ENCODE data around the gene GLRX.

Gene GLRX

GRCh38 chr5:95773335-95774059, 49.0 kb downstream of the GLRX start:
- no peak for TF ChIP-seq CTCF (IDR thresholded peaks at IDR 0.05; ENCODE audit: low read depth, low read length)
- peak; percentile 95 for DNase-seq (ENCODE audit: low read depth, low spot score)
- no peak overlapping the region for H3K4me3 ChIP-seq (ENCODE audit: low read depth, low read length)
- in situ Hi-C loops (cut with HindIII; ENCODE audit: low sequenced_read_pairs) = no loop called here

- DNase-seq (ENCODE audit: low read depth, low spot score) = no peak
- no peak overlapping the region for H3K4me3 ChIP-seq (ENCODE audit: low read depth, low read length)
- no peak for TF ChIP-seq CTCF (IDR thresholded peaks at IDR 0.05; ENCODE audit: low read depth, low read length)
- in situ Hi-C loops (cut with HindIII; ENCODE audit: low sequenced_read_pairs) = no loop called here
These were observed 50.6 kb downstream of the GLRX start for GRCh38 chr5:95771892-95772291.

GRCh38 chr5:95770830-95771708, 51.5 kb downstream of the GLRX start:
- DNase-seq (ENCODE audit: low read depth, low spot score) = no peak
- no peak for TF ChIP-seq CTCF (IDR thresholded peaks at IDR 0.05; ENCODE audit: low read depth, low read length)
- H3K4me3 ChIP-seq (ENCODE audit: low read depth, low read length) = no peak overlapping the region
- in situ Hi-C loops (cut with HindIII; ENCODE audit: low sequenced_read_pairs) = no loop called here

GRCh38 chr5:95768731-95769130, 53.8 kb downstream of the GLRX start:
- H3K4me3 ChIP-seq (ENCODE audit: low read depth, low read length) = no peak overlapping the region
- no peak for TF ChIP-seq CTCF (IDR thresholded peaks at IDR 0.05; ENCODE audit: low read depth, low read length)
- in situ Hi-C loops (cut with HindIII; ENCODE audit: low sequenced_read_pairs) = no loop called here
- DNase-seq (ENCODE audit: low read depth, low spot score) = no peak

- DNase-seq (ENCODE audit: low read depth, low spot score) = no peak
- no peak for TF ChIP-seq CTCF (IDR thresholded peaks at IDR 0.05; ENCODE audit: low read depth, low read length)
- H3K4me3 ChIP-seq (ENCODE audit: low read depth, low read length) = no peak overlapping the region
- in situ Hi-C loops (cut with HindIII; ENCODE audit: low sequenced_read_pairs) = no loop called here
These were observed 58.6 kb downstream of the GLRX start for GRCh38 chr5:95763941-95764340.

Data from astrocyte of the spinal cord (primary cell).